ENCODE data around the gene MTIF3.

DNA sequence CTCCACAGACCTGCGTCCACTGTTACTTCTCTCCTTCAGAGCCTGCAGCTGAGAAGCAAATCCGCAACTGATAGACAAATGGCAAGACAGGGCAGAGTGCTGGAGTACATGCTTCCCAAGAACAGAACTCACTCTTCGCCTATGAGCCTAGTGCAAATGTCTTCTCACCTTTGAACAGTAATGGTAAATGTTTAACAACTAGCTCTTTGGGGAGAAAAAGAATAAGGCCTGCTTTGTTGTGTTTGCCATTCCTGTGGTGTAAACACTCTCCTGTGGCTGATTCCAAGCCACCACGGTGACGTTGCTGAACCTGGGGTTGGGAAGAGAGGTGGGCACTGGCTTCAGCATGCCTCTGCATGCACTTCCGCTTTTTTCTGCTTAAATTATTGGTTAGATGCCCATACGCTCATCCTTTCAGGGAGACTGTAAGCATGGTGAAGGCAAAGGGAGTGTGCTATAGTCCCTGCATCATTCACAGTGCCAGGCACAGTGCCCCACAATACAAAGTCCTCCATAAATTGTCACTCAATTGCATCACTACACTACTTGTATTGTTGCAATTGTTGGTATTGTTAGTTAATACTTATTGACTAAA is 54.0 kb downstream of the MTIF3 start:
- TF ChIP-seq, protein P1, sequence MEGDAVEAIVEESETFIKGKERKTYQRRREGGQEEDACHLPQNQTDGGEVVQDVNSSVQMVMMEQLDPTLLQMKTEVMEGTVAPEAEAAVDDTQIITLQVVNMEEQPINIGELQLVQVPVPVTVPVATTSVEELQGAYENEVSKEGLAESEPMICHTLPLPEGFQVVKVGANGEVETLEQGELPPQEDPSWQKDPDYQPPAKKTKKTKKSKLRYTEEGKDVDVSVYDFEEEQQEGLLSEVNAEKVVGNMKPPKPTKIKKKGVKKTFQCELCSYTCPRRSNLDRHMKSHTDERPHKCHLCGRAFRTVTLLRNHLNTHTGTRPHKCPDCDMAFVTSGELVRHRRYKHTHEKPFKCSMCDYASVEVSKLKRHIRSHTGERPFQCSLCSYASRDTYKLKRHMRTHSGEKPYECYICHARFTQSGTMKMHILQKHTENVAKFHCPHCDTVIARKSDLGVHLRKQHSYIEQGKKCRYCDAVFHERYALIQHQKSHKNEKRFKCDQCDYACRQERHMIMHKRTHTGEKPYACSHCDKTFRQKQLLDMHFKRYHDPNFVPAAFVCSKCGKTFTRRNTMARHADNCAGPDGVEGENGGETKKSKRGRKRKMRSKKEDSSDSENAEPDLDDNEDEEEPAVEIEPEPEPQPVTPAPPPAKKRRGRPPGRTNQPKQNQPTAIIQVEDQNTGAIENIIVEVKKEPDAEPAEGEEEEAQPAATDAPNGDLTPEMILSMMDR (IDR thresholded peaks at IDR 0.05) = no peak
- TF ChIP-seq, protein P2, sequence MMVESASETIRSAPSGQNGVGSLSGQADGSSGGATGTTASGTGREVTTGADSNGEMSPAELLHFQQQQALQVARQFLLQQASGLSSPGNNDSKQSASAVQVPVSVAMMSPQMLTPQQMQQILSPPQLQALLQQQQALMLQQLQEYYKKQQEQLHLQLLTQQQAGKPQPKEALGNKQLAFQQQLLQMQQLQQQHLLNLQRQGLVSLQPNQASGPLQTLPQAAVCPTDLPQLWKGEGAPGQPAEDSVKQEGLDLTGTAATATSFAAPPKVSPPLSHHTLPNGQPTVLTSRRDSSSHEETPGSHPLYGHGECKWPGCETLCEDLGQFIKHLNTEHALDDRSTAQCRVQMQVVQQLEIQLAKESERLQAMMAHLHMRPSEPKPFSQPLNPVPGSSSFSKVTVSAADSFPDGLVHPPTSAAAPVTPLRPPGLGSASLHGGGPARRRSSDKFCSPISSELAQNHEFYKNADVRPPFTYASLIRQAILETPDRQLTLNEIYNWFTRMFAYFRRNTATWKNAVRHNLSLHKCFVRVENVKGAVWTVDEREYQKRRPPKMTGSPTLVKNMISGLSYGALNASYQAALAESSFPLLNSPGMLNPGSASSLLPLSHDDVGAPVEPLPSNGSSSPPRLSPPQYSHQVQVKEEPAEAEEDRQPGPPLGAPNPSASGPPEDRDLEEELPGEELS (CRISPR knock-in tag; IDR thresholded peaks at IDR 0.05) = no peak
- TF ChIP-seq HMGA2 (CRISPR knock-in tag; IDR thresholded peaks at IDR 0.05) (no peak), NFATC4 (CRISPR knock-in tag; IDR thresholded peaks at IDR 0.05) (no peak), NR2C2 (CRISPR knock-in tag; IDR thresholded peaks at IDR 0.05) (no peak), NFE2L1 (CRISPR knock-in tag; IDR thresholded peaks at IDR 0.05) (no peak), ZNF263 (CRISPR knock-in tag; IDR thresholded peaks at IDR 0.05; ENCODE audit: low read depth) (no peak), JUN (CRISPR knock-in tag; IDR thresholded peaks at IDR 0.05) (no peak), SP1 (CRISPR knock-in tag; conservative IDR thresholded peaks at IDR 0.05) (no peak)
- TF ChIP-seq, protein P3, sequence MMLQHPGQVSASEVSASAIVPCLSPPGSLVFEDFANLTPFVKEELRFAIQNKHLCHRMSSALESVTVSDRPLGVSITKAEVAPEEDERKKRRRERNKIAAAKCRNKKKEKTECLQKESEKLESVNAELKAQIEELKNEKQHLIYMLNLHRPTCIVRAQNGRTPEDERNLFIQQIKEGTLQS (CRISPR knock-in tag; conservative IDR thresholded peaks at IDR 0.05) = no peak
- TF ChIP-seq, protein P4, sequence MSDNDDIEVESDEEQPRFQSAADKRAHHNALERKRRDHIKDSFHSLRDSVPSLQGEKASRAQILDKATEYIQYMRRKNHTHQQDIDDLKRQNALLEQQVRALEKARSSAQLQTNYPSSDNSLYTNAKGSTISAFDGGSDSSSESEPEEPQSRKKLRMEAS (CRISPR knock-in tag; IDR thresholded peaks at IDR 0.05) = no peak
- TF ChIP-seq, protein P5, sequence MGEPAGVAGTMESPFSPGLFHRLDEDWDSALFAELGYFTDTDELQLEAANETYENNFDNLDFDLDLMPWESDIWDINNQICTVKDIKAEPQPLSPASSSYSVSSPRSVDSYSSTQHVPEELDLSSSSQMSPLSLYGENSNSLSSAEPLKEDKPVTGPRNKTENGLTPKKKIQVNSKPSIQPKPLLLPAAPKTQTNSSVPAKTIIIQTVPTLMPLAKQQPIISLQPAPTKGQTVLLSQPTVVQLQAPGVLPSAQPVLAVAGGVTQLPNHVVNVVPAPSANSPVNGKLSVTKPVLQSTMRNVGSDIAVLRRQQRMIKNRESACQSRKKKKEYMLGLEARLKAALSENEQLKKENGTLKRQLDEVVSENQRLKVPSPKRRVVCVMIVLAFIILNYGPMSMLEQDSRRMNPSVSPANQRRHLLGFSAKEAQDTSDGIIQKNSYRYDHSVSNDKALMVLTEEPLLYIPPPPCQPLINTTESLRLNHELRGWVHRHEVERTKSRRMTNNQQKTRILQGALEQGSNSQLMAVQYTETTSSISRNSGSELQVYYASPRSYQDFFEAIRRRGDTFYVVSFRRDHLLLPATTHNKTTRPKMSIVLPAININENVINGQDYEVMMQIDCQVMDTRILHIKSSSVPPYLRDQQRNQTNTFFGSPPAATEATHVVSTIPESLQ (CRISPR knock-in tag; IDR thresholded peaks at IDR 0.05) = no peak
- TF ChIP-seq, protein P6, sequence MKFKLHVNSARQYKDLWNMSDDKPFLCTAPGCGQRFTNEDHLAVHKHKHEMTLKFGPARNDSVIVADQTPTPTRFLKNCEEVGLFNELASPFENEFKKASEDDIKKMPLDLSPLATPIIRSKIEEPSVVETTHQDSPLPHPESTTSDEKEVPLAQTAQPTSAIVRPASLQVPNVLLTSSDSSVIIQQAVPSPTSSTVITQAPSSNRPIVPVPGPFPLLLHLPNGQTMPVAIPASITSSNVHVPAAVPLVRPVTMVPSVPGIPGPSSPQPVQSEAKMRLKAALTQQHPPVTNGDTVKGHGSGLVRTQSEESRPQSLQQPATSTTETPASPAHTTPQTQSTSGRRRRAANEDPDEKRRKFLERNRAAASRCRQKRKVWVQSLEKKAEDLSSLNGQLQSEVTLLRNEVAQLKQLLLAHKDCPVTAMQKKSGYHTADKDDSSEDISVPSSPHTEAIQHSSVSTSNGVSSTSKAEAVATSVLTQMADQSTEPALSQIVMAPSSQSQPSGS (CRISPR knock-in tag; IDR thresholded peaks at IDR 0.05; ENCODE audit: borderline replicate concordance, low read depth) = no peak
- TF ChIP-seq, protein P7, sequence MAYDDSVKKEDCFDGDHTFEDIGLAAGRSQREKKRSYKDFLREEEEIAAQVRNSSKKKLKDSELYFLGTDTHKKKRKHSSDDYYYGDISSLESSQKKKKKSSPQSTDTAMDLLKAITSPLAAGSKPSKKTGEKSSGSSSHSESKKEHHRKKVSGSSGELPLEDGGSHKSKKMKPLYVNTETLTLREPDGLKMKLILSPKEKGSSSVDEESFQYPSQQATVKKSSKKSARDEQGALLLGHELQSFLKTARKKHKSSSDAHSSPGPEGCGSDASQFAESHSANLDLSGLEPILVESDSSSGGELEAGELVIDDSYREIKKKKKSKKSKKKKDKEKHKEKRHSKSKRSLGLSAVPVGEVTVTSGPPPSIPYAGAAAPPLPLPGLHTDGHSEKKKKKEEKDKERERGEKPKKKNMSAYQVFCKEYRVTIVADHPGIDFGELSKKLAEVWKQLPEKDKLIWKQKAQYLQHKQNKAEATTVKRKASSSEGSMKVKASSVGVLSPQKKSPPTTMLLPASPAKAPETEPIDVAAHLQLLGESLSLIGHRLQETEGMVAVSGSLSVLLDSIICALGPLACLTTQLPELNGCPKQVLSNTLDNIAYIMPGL (CRISPR knock-in tag; IDR thresholded peaks at IDR 0.05) = no peak
